SK-N-SH (cell line): Measurements from ENCODE around the gene ZNF438. TPM values are rescaled to one million over a fixed set of nuclear protein-coding genes. Genes with fewer than 3 reads are reported as not detected.

Source experiments
- CTCF ChIA-PET: fragments of 300-600, 350-600 bp; formaldehyde crosslinking; extraction: SDS; loops from one replicate; lab custom pipeline; 2021; lab: Yijun Ruan, JAX
- POLR2A ChIA-PET: fragments of 350-600 bp; sonication (Branson Sonifier 250); formaldehyde crosslinking; extraction: SDS; loops from one replicate; lab custom pipeline; 2020; ENCODE audit warnings: antibody characterized with exemption, inconsistent platforms; lab: Yijun Ruan, JAX
- DNase-seq: peaks from one replicate; pipeline ENCODE4 v3.0.0; 2012
- H2AFZ ChIP-seq: fragments of 200-600 bp; sonication (generic); 2 replicates; pipeline ENCODE4 v1.8.1; 2016; ENCODE audit warnings: antibody characterized with exemption, mild to moderate bottlenecking, low read depth
- H3F3A ChIP-seq: fragments of 200-600 bp; sonication (generic); replicated peaks from 2 replicates; pipeline ENCODE3; 2016; ENCODE audit warnings: antibody characterized with exemption, mild to moderate bottlenecking; ENCODE audit not compliant: insufficient read depth
- H3K27ac ChIP-seq, 2 experiments: fragments of 200-500 bp in 1 of 2; fragments of 200-600 bp in 1 of 2; sonication (Bioruptor generic) in 1 of 2; sonication (generic), shearing (Covaris generic) in 1 of 2; 2 replicates each; pipeline versions ENCODE4 v1.5.1 to v1.6.1; 2014 to 2016; ENCODE audit warnings: low read depth in 2 of 2, inconsistent platforms in 1 of 2, low read length in 1 of 2, mild to moderate bottlenecking in 1 of 2, mixed read lengths in 1 of 2
- H3K27me3 ChIP-seq: fragments of 200-600 bp; sonication (generic), shearing (Covaris generic); 2 replicates; pipeline ENCODE4 v1.6.1; 2016; ENCODE audit warnings: mixed run types; ENCODE audit not compliant: insufficient read depth
- H3K36me3 ChIP-seq, 2 experiments: fragments of 200-500 bp in 1 of 2; fragments of 200-600 bp in 1 of 2; sonication (Bioruptor generic) in 1 of 2; sonication (generic) in 1 of 2; replicated peaks in 1 of 2; 2 replicates each; pipeline versions ENCODE3 to v1.5.1; 2014 to 2016; ENCODE audit warnings: low read length in 1 of 2, mild to moderate bottlenecking in 1 of 2; ENCODE audit not compliant: insufficient read depth in 2 of 2, control insufficient read depth in 1 of 2
- H3K4me1 ChIP-seq, 2 experiments: fragments of 200-500 bp in 1 of 2; fragments of 200-600 bp in 1 of 2; sonication (Bioruptor generic) in 1 of 2; sonication (generic), shearing (Covaris generic) in 1 of 2; 2 replicates each; pipeline versions ENCODE4 v1.5.1 to v1.6.1; 2014 to 2016; ENCODE audit warnings: low read depth in 1 of 2, low read length in 1 of 2, mixed run types in 1 of 2; ENCODE audit not compliant: insufficient read depth in 2 of 2, control insufficient read depth in 1 of 2
- H3K4me2 ChIP-seq: fragments of 200-600 bp; sonication (generic), shearing (Covaris generic); 2 replicates; pipeline ENCODE4 v1.6.1; 2017; ENCODE audit warnings: mixed run types
- H3K4me3 ChIP-seq, 2 experiments: fragments of 200-500 bp in 1 of 2; fragments of 200-600 bp in 1 of 2; sonication (Bioruptor generic) in 1 of 2; sonication (generic), shearing (Covaris generic) in 1 of 2; 2 replicates each; pipeline versions ENCODE4 v1.5.1 to v1.8.1; 2014 to 2016; ENCODE audit warnings: low read depth in 2 of 2, inconsistent platforms in 1 of 2, low read length in 1 of 2, mild to moderate bottlenecking in 1 of 2, mixed read lengths in 1 of 2, moderate library complexity in 1 of 2
- H3K79me2 ChIP-seq: fragments of 200-600 bp; sonication (generic); 2 replicates; pipeline ENCODE4 v1.8.1; 2017; ENCODE audit warnings: mild to moderate bottlenecking; ENCODE audit not compliant: insufficient read depth
- H3K9ac ChIP-seq: fragments of 200-600 bp; sonication (generic); 2 replicates; pipeline ENCODE4 v1.6.1; 2017; ENCODE audit warnings: mixed run types
- H3K9me2 ChIP-seq: fragments of 200-600 bp; sonication (generic); 2 replicates; pipeline ENCODE4 v1.6.1; 2017; ENCODE audit warnings: mixed run types
- H3K9me3 ChIP-seq: fragments of 200-600 bp; sonication (generic); 2 replicates; pipeline ENCODE4 v1.6.1; 2017; ENCODE audit warnings: mixed run types, mild to moderate bottlenecking, moderate library complexity
- H4K20me1 ChIP-seq: fragments of 200-600 bp; sonication (generic); 2 replicates; pipeline ENCODE4 v1.6.1; 2017; ENCODE audit warnings: mild to moderate bottlenecking, mixed run types; ENCODE audit not compliant: insufficient read depth
- CHD2 ChIP-seq: fragments of 150-350 bp; IDR thresholded peaks from 2 replicates; pipeline ENCODE4 v1.6.1; 2018; ENCODE audit warnings: low read length; ENCODE audit not compliant: partially characterized antibody
- EP300 ChIP-seq, 2 experiments: IDR thresholded peaks; 2 replicates each; pipeline versions ENCODE4 v1.4.0 to v1.6.1; 2012; ENCODE audit warnings: borderline replicate concordance in 1 of 2, low read depth in 1 of 2, low read length in 1 of 2
- FOXJ3 ChIP-seq: sonication (generic); formaldehyde crosslinking; IDR thresholded peaks from 2 replicates; pipeline ENCODE4 v1.5.1; 2020; ENCODE audit warnings: mild to moderate bottlenecking, missing genetic modification reagents
- GABPA ChIP-seq: IDR thresholded peaks from 2 replicates; pipeline ENCODE4 v1.4.0; 2012; ENCODE audit warnings: low read depth, mild to moderate bottlenecking
- JUND ChIP-seq: IDR thresholded peaks from 2 replicates; pipeline ENCODE4 v1.4.0; 2012
- PBX3 ChIP-seq: IDR thresholded peaks from 2 replicates; pipeline ENCODE4; 2012
- TEAD4 ChIP-seq: IDR thresholded peaks from 2 replicates; pipeline ENCODE4 v1.4.0; 2012; ENCODE audit warnings: mild to moderate bottlenecking, borderline replicate concordance; ENCODE audit not compliant: insufficient read depth
- WGBS: methylation state at CpG from one replicate; pipeline ENCODE4 v1.1.6; 2017; ENCODE audit warnings: low lambda C conversion rate; 5-methylcytosine and 5-hydroxymethylcytosine counted together
- polyA plus RNA-seq, 3 experiments: library from polyadenylated mRNA; depleted of rRNA; stranded (reverse); fragments of >200 nt; gene quantifications; 2 replicates each; pipeline ENCODE4 v1.2.3, GENCODE V29; 2012
- TF ChIP-seq, protein P1 (sequence below): fragments of 150-350 bp; IDR thresholded peaks from 2 replicates; pipeline ENCODE4 v1.6.1; 2017; ENCODE audit warnings: antibody characterized with exemption, low read length, low read depth, borderline replicate concordance
- TF ChIP-seq, protein P2 (sequence below): IDR thresholded peaks from 2 replicates; pipeline ENCODE4 v1.6.1; 2012; ENCODE audit warnings: mild to moderate bottlenecking, low read depth, low read length, moderate library complexity
- TF ChIP-seq, protein P3 (sequence below): fragments of 200-600 bp; sonication (generic); IDR thresholded peaks from 2 replicates; pipeline ENCODE4 v1.6.1; 2017; ENCODE audit warnings: antibody characterized with exemption, mild to moderate bottlenecking, moderate library complexity

The ZNF438 gene
- polyA plus RNA-seq, 1 of the 3 experiments (the other 2 are of a cell fraction): 2.1 TPM

- H3K9ac ChIP-seq: no peak overlapping the region
- H3K27me3 ChIP-seq: no peaks in the 10 kb centered on the region
- H3K36me3 ChIP-seq: no peaks in the 10 kb centered on the region
- no peaks in the 10 kb centered on the region for H4K20me1 ChIP-seq
- TF ChIP-seq TEAD4 (no peak), EP300 (IDR thresholded peaks at IDR 0.05; ENCODE audit: borderline replicate concordance in 1 of 2, low read depth in 1 of 2, low read length in 1 of 2) (no peak), JUND (no peak), FOXJ3 (no peak)
- TF ChIP-seq, protein P1, sequence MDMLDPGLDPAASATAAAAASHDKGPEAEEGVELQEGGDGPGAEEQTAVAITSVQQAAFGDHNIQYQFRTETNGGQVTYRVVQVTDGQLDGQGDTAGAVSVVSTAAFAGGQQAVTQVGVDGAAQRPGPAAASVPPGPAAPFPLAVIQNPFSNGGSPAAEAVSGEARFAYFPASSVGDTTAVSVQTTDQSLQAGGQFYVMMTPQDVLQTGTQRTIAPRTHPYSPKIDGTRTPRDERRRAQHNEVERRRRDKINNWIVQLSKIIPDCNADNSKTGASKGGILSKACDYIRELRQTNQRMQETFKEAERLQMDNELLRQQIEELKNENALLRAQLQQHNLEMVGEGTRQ: no peak
- TF ChIP-seq, protein P2, sequence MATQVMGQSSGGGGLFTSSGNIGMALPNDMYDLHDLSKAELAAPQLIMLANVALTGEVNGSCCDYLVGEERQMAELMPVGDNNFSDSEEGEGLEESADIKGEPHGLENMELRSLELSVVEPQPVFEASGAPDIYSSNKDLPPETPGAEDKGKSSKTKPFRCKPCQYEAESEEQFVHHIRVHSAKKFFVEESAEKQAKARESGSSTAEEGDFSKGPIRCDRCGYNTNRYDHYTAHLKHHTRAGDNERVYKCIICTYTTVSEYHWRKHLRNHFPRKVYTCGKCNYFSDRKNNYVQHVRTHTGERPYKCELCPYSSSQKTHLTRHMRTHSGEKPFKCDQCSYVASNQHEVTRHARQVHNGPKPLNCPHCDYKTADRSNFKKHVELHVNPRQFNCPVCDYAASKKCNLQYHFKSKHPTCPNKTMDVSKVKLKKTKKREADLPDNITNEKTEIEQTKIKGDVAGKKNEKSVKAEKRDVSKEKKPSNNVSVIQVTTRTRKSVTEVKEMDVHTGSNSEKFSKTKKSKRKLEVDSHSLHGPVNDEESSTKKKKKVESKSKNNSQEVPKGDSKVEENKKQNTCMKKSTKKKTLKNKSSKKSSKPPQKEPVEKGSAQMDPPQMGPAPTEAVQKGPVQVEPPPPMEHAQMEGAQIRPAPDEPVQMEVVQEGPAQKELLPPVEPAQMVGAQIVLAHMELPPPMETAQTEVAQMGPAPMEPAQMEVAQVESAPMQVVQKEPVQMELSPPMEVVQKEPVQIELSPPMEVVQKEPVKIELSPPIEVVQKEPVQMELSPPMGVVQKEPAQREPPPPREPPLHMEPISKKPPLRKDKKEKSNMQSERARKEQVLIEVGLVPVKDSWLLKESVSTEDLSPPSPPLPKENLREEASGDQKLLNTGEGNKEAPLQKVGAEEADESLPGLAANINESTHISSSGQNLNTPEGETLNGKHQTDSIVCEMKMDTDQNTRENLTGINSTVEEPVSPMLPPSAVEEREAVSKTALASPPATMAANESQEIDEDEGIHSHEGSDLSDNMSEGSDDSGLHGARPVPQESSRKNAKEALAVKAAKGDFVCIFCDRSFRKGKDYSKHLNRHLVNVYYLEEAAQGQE: no peak
- TF ChIP-seq, all 33 proteins: peak for 0
- H3K4me3 ChIP-seq: no peak overlapping the region
- DNase-seq: no peak
- 81% methylated on average over 2 of the region's 2 CpGs for WGBS
- H3K79me2 ChIP-seq: no peaks in the 10 kb centered on the region
- H3K9me2 ChIP-seq: no peaks in the 10 kb centered on the region
- no peak overlapping the region for H3K4me2 ChIP-seq
- no peaks in the 10 kb centered on the region for H3F3A ChIP-seq
- ChIA-PET CTCF (interaction anchor here (1.0 kb wide), 1 partner anchor 163 kb away, joined by 3 read pairs; no protein-coding TSS in a partner anchor), POLR2A (no interaction called here)
- no peak overlapping the region for H3K27ac ChIP-seq
- no peak overlapping the region for H2AFZ ChIP-seq
- H3K4me1 ChIP-seq: no peaks in the 10 kb centered on the region
- H3K9me3 ChIP-seq: no peaks in the 10 kb centered on the region
Observed at GRCh38 chr10:30850776-30851175, 180.9 kb downstream of the ZNF438 start.

DNA sequence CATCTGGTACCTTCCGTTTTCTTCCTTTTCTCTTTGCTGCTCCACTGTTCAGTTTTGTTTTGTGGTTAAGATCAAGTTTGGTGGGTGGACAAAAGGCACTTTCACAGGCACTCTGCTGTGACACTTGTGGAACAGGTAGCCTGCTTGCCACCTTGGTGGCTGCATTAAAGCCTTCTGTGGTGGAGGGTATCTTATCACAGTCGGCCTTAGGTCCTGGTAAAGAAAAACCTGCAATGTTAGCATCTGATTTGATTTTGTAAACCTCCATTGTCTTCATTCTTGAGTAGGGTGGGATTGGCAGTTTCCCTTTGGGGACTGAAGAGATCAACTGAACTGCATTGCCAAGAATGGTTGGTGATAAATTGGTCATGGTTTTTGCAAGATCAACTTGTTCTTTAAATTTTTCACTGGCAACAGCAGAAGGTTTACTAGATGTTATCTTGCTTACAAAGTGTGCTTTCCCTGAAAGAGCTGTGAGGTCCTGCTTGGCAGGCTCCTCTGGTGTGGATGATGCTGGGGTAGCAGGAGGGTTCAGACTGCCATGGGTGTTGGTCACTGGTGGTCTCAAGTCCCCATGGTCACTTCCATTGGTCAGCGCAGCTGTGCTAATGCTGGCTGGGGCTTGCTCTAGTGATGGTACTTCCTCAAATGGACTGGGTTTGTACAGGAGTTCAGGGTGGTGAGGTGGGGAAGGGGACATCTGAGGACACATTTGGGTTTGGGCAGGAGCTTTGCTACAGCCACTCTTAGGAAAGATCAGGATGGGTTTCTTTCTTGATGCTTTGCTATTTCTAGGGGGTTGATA, 182.2 kb downstream of the ZNF438 start:
- no peaks in the 10 kb centered on the region for H3K79me2 ChIP-seq
- POLR2A ChIA-PET: no interaction called here
- H3F3A ChIP-seq: no peaks in the 10 kb centered on the region
- no peaks in the 10 kb centered on the region for H3K9me3 ChIP-seq
- no peak overlapping the region for H3K4me2 ChIP-seq
- H3K9me2 ChIP-seq: no peaks in the 10 kb centered on the region
- CTCF ChIA-PET: interaction anchor here (0.5 to 1.0 kb wide), 2 partner anchors 162 to 267 kb away, joined by 3 read pairs; no protein-coding TSS in a partner anchor
- no peaks in the 10 kb centered on the region for H3K36me3 ChIP-seq
- H3K4me1 ChIP-seq: no peaks in the 10 kb centered on the region
- no peak overlapping the region for H3K9ac ChIP-seq
- H2AFZ ChIP-seq: no peak overlapping the region
- no peak overlapping the region for H3K4me3 ChIP-seq
- no peaks in the 10 kb centered on the region for H4K20me1 ChIP-seq
- no peak overlapping the region for H3K27ac ChIP-seq
- 82% methylated on average over 2 of the region's 3 CpGs for whole genome bisulfite sequencing
- H3K27me3 ChIP-seq: no peaks in the 10 kb centered on the region
- no peak for DNase-seq
- TF ChIP-seq CHD2: no peak
- TF ChIP-seq GABPA: no peak
- TF ChIP-seq, protein P2: no peak
- TF ChIP-seq PBX3: no peak
- TF ChIP-seq, protein P1: no peak
- TF ChIP-seq, protein P3, sequence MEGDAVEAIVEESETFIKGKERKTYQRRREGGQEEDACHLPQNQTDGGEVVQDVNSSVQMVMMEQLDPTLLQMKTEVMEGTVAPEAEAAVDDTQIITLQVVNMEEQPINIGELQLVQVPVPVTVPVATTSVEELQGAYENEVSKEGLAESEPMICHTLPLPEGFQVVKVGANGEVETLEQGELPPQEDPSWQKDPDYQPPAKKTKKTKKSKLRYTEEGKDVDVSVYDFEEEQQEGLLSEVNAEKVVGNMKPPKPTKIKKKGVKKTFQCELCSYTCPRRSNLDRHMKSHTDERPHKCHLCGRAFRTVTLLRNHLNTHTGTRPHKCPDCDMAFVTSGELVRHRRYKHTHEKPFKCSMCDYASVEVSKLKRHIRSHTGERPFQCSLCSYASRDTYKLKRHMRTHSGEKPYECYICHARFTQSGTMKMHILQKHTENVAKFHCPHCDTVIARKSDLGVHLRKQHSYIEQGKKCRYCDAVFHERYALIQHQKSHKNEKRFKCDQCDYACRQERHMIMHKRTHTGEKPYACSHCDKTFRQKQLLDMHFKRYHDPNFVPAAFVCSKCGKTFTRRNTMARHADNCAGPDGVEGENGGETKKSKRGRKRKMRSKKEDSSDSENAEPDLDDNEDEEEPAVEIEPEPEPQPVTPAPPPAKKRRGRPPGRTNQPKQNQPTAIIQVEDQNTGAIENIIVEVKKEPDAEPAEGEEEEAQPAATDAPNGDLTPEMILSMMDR: no peak
